ENCODE data around the gene TMEM187.

Gene TMEM187

GRCh38 chrX:153972368-153973126 is at the start of gene TMEM187:
Gene TMEM187, plus strand, starts transcription at chrX:153972754. Its CDS starts 9,309 bp downstream, at chrX:153982063.
- no peak for TF ChIP-seq CTCF (IDR thresholded peaks at IDR 0.05)

DNA sequence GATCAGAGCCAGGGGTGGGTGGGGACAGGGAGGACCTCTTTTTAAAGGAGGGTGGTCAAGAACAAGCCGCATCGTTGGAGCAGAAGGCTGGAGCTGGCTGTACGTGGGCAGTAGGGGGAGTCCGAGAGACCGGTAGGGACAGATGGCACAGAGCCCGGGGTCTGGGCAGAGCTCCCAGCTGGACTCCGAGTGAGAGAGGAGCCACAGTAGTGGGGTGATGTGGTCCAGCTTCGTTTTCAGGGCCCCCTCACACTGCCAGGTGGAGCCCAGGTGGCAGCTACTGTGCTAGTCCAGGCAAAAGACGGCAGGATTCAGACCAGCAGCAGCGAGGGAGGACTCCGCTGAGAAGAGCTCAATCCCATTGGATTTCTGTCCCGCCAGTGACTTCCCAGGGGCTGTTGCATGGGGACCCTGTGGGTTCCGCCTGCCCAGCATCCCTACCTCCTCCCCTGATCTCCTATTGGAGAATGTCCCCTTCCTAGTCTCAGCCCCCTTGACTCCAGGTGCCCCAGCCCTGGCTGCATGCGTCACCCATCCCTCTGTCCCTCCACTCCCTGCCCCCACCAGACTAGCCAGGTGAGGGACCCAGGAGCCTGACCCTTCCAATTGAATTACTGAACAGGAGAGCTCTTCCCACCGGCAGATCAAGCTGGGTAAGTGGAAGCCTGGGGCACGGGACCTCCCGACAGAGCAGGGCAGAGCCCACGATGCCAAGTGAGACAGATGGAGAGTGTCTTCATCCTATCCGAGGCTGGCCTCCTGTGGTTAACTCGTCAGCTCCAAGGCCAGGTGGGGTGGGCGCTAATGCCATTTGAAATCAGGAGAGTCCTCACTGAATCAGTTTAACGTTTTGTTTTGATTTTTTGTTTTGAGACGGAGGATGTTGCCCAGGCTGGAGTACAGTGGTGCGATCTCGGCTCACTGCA is 49.4 kb upstream of the TMEM187 start:
- peak; percentile 53 for TF ChIP-seq CTCF (IDR thresholded peaks at IDR 0.05)

GRCh38 chrX:153924149-153924861 is 48.2 kb upstream of the TMEM187 start:
- no peak for TF ChIP-seq CTCF (IDR thresholded peaks at IDR 0.05)

DNA sequence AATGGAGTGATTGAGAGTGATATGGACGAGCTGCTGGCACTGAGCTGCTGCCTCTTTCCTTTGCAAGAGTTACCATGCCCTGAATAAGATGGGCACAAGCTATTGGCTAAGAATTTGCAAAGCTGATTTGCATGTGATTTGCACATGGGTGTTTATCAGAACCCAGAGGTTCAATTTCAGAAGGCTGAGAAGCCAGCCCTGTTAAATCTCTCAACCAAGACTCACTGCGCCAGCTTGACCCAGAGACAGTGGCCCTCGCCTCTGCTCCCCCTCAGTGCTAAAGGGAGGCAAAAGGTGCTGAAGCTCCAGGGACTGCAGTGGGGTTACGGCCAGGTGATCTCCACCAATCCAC is 47.2 kb upstream of the TMEM187 start:
- no peak for TF ChIP-seq CTCF (IDR thresholded peaks at IDR 0.05)

GRCh38 chrX:153925739-153926551 is 46.6 kb upstream of the TMEM187 start, which contains the start of gene ARHGAP4:
Gene ARHGAP4, minus strand, starts transcription at chrX:153926264. Its CDS starts 62 bp downstream, at chrX:153926202.
- TF ChIP-seq CTCF (IDR thresholded peaks at IDR 0.05), result no peak

DNA sequence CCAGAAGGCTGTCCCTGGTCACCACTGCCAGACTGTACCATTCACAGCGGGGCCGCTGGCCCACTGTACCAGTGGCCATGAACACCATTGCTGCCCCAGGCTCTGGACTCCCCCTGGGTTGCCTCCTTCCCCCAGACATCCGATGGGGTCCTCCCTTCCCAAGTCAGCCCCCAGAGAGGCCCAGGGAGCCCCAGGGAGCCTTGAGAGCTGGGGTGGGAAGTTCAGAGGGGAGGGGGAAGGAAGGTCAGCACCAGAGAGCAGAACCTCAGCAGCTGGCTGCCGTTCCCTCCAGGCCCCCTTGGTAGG is 46.0 kb upstream of the TMEM187 start:
- TF ChIP-seq CTCF (IDR thresholded peaks at IDR 0.05), result no peak
